Esophagus (tissue), 2 donors: ENCODE data around the gene CAND1. TPM values are rescaled to one million over a fixed set of nuclear protein-coding genes. Genes with fewer than 3 reads are reported as not detected.

Experiments
- H3K27ac ChIP-seq, 2 donors: one replicate each; pipeline ENCODE4 v1.5.1; 2013; ENCODE audit warnings: low read depth in 2 of 2, mild to moderate bottlenecking in 2 of 2, inconsistent platforms in 1 of 2, low read length in 1 of 2, moderate library complexity in 1 of 2
- H3K27me3 ChIP-seq, 2 donors: one replicate each; pipeline ENCODE4 v1.6.1; 2013; ENCODE audit warnings: low read length in 2 of 2, control low read depth in 1 of 2, mild to moderate bottlenecking in 1 of 2; ENCODE audit not compliant: insufficient read depth in 2 of 2, control insufficient read depth in 1 of 2
- H3K36me3 ChIP-seq, 2 donors: one replicate each; pipeline ENCODE4 v1.6.1; 2013; ENCODE audit warnings: low read length in 1 of 2; ENCODE audit not compliant: control insufficient read depth in 2 of 2, insufficient read depth in 2 of 2
- H3K4me1 ChIP-seq, 2 donors: one replicate each; pipeline ENCODE4 v1.6.1; 2013; ENCODE audit warnings: low read length in 1 of 2; ENCODE audit not compliant: control insufficient read depth in 2 of 2, insufficient read depth in 2 of 2
- H3K4me3 ChIP-seq, 2 donors: one replicate each; pipeline ENCODE4 v1.5.1; 2013; ENCODE audit warnings: low read length in 2 of 2, mild to moderate bottlenecking in 2 of 2, low read depth in 1 of 2, moderate library complexity in 1 of 2
- H3K9me3 ChIP-seq, 2 donors: one replicate each; pipeline ENCODE4 v1.6.1; 2013; ENCODE audit warnings: mild to moderate bottlenecking in 2 of 2, low read depth in 1 of 2, low read length in 1 of 2, moderate library complexity in 1 of 2; ENCODE audit not compliant: control insufficient read depth in 2 of 2, insufficient read depth in 1 of 2
- WGBS, 2 donors: extraction: QIAGEN DNeasy Blood & Tissue Kit; methylation state at CpG; one replicate each; pipeline ENCODE4 v1.1.7; 2013; 5-methylcytosine and 5-hydroxymethylcytosine counted together
- polyA plus RNA-seq, 2 donors: library from polyadenylated mRNA; stranded (reverse); fragments of 200-250 nt; gene quantifications; one replicate each; pipeline ENCODE4 v1.2.3, GENCODE V29; 2013
- donor health status: healthy with polysubstance abuse.
- donor health status: Bipolar disorder and iron deficiency.

CAND1 gene
- polyA plus RNA-seq, 2 donors = 12.5 to 25.7 TPM

- WGBS, 2 donors = 69 to 70% methylated on average over 3 of the region's 3 CpGs
- Histone ChIP-seq H3K36me3 (no peaks in the 10 kb centered on the region), H3K27me3 (no peaks in the 10 kb centered on the region), H3K27ac (no peak overlapping the region), H3K9me3 (no peaks in the 10 kb centered on the region), H3K4me1 (no peaks in the 10 kb centered on the region), H3K4me3 (no peak overlapping the region)
Observed at GRCh38 chr12:67276421-67276820, 7.3 kb downstream of the CAND1 start.

- Histone ChIP-seq H3K27ac (no peak overlapping the region), H3K9me3 (no peaks in the 10 kb centered on the region), H3K27me3 (no peaks in the 10 kb centered on the region), H3K4me3 (no peak overlapping the region), H3K4me1 (no peaks in the 10 kb centered on the region), H3K36me3 (peaks cover 0 to 2% of the 10 kb centered on the region in 2 donors)
- WGBS, 2 donors = 47 to 54% methylated on average over 1 of the region's 1 CpG
Observed at GRCh38 chr12:67279637-67280036, 10.5 kb downstream of the CAND1 start.

DNA sequence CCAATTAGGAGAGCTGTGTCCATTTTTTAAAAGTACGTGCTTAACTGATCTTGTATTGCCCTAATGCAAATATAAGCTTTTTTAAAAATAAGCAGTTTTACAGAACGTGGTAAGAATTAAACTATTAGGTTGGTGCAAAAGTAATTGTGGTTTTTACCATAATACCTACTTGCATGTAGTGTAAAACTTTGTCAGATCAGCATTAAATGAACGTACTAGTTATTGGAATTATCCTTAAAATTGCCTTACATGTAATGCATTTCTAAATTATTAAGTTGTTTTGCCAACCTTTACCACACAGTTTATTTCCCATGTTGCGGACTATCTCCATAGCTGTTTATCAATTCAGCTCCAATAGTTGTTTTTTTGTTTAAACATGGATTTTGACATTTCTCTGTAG lies 10.9 kb downstream of the CAND1 start:
- Histone ChIP-seq H3K36me3 (peaks cover 0 to 2% of the 10 kb centered on the region in 2 donors), H3K27ac (no peak overlapping the region), H3K9me3 (no peaks in the 10 kb centered on the region), H3K4me3 (no peak overlapping the region), H3K27me3 (no peaks in the 10 kb centered on the region), H3K4me1 (no peaks in the 10 kb centered on the region)
- WGBS, 2 donors = 45 to 55% methylated on average over 4 of the region's 4 CpGs

- Histone ChIP-seq H3K36me3 (peaks cover 0 to 2% of the 10 kb centered on the region in 2 donors), H3K27ac (no peak overlapping the region), H3K9me3 (no peaks in the 10 kb centered on the region), H3K4me3 (no peak overlapping the region), H3K4me1 (no peaks in the 10 kb centered on the region), H3K27me3 (no peaks in the 10 kb centered on the region)
- 13 to 17% methylated on average over 2 of the region's 2 CpGs for WGBS, 2 donors
Observed at GRCh38 chr12:67280572-67280971, 11.4 kb downstream of the CAND1 start.

DNA sequence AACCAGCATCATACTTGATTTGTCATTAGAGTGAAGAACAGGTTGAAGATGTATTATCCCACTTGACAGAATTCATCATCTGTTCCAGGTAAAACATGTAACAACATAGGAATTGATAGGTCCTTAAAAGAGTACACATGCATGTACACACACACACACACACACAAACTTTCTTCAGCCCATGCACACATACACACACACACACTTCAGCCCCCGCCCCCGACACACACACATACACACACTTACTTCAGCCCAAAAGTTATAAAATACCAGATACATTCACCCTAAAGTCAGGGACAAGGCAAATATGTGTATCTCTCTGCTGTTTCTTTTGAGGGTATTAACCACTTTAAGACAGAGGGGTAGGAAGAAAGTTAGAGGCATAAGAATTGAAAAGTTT lies 15.4 kb downstream of the CAND1 start:
- Histone ChIP-seq H3K4me3 (no peak overlapping the region), H3K36me3 (peaks cover 0 to 2% of the 10 kb centered on the region in 2 donors)

GRCh38 chr12:67286257-67286656 lies 17.1 kb downstream of the CAND1 start:
- Histone ChIP-seq H3K4me3 (no peak overlapping the region), H3K27me3 (no peaks in the 10 kb centered on the region), H3K9me3 (no peaks in the 10 kb centered on the region), H3K36me3 (peaks cover 0 to 6% of the 10 kb centered on the region in 2 donors), H3K27ac (no peak overlapping the region), H3K4me1 (no peaks in the 10 kb centered on the region)
- 96 to 98% methylated on average over 5 of the region's 5 CpGs for WGBS, 2 donors

More for the DNA sequence above, 15.4 kb downstream of the CAND1 start:
- no peaks in the 10 kb centered on the region for H3K9me3 ChIP-seq
- 95 to 98% methylated on average over 2 of the region's 2 CpGs for WGBS, 2 donors
- no peak overlapping the region for H3K27ac ChIP-seq
- H3K27me3 ChIP-seq = no peaks in the 10 kb centered on the region
- H3K4me1 ChIP-seq = no peaks in the 10 kb centered on the region

DNA sequence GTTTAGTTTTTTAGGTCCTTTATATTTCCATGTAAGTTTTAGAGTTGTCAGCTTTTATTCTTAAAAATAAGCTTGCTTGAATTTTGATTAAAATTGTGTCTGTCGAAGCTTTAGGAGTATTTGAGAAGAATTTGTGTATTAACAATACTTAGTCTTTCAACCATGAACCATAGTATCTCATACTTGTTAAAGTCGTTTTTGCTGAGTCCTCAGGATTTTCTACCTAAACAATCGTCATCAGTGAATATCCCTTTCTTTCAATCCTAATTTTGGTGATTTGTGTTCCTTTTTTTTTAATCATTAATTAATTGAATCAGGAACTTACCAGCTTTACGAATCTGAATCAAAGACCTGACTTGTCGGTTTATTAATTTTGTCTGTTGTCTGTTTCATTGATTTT lies 18.2 kb downstream of the CAND1 start:
- Histone ChIP-seq H3K4me1 (no peaks in the 10 kb centered on the region), H3K9me3 (no peaks in the 10 kb centered on the region), H3K36me3 (peaks cover 0 to 6% of the 10 kb centered on the region in 2 donors), H3K27ac (no peak overlapping the region), H3K27me3 (no peaks in the 10 kb centered on the region), H3K4me3 (no peak overlapping the region)
- WGBS, 2 donors = 84 to 87% methylated on average over 5 of the region's 5 CpGs

- Histone ChIP-seq H3K27ac (no peak overlapping the region), H3K4me1 (no peaks in the 10 kb centered on the region), H3K4me3 (no peak overlapping the region), H3K36me3 (peaks cover 0 to 6% of the 10 kb centered on the region in 2 donors), H3K27me3 (no peaks in the 10 kb centered on the region), H3K9me3 (no peaks in the 10 kb centered on the region)
- 83 to 88% methylated on average over 2 of the region's 2 CpGs for WGBS, 2 donors
Observed at GRCh38 chr12:67288561-67288960, 19.4 kb downstream of the CAND1 start.

- Histone ChIP-seq H3K9me3 (no peaks in the 10 kb centered on the region), H3K4me3 (no peak overlapping the region), H3K27me3 (no peaks in the 10 kb centered on the region), H3K27ac (no peak overlapping the region), H3K36me3 (peaks cover 0 to 4% of the 10 kb centered on the region in 2 donors), H3K4me1 (no peaks in the 10 kb centered on the region)
- 94 to 98% methylated on average over 2 of the region's 2 CpGs for whole genome bisulfite sequencing, 2 donors
Observed at GRCh38 chr12:67290378-67290777, 21.2 kb downstream of the CAND1 start.

GRCh38 chr12:67299526-67299925 lies 30.4 kb downstream of the CAND1 start:
- H3K4me3 ChIP-seq = no peak overlapping the region
- no peaks in the 10 kb centered on the region for H3K4me1 ChIP-seq
- WGBS, 2 donors = 50 to 70% methylated on average over 2 of the region's 2 CpGs
- no peaks in the 10 kb centered on the region for H3K9me3 ChIP-seq
- H3K36me3 ChIP-seq = no peaks in the 10 kb centered on the region
- H3K27me3 ChIP-seq = no peaks in the 10 kb centered on the region
- no peak overlapping the region for H3K27ac ChIP-seq
